PC-9 (cell line): Measurements from ENCODE around the gene CDH1. TPM values are rescaled to one million over a fixed set of nuclear protein-coding genes. Genes with fewer than 3 reads are reported as not detected.
"Not testable (repeated sequence)": the region's sequence is repeated elsewhere in the genome, so short reads cannot be mapped to it uniquely, and the experiment has no call there.

ENCODE experiments used
- BruUV-seq: library from RNA; stranded (reverse); fragments of 400-500 nt; replicated peaks from 2 replicates; lab custom pipeline; 2021; lab: Mats Ljungman, UMichigan
- CTCF ChIA-PET: fragments of 300-600 bp; sonication (Branson Sonifier 250); formaldehyde crosslinking; loops from one replicate; lab custom pipeline; 2022; ENCODE audit warnings: antibody characterized with exemption; lab: Charles Lee
- POLR2A ChIA-PET: fragments of 300-600 bp; sonication (Branson Sonifier 250); formaldehyde crosslinking; loops from one replicate; lab custom pipeline; 2022; ENCODE audit warnings: antibody characterized with exemption; ENCODE audit not compliant: unreplicated experiment; lab: Charles Lee
- DNase-seq, 2 experiments: peaks; one replicate each; pipeline versions ENCODE4 v3.0.0 to v3.0.0-alpha.2; 2015 to 2022; ENCODE audit warnings: mixed read lengths in 1 of 2
- H2AFZ ChIP-seq: fragments of 200-600 bp; sonication (generic); 2 replicates; pipeline ENCODE4 v1.8.1; 2017; ENCODE audit warnings: antibody characterized with exemption
- H3F3A ChIP-seq: fragments of 200-600 bp; sonication (generic); 2 replicates; pipeline ENCODE4 v1.8.1; 2017; ENCODE audit warnings: antibody characterized with exemption, mild to moderate bottlenecking, low read depth; ENCODE audit not compliant: insufficient read depth
- H3K27ac ChIP-seq: fragments of 200-600 bp; sonication (generic); 2 replicates; pipeline ENCODE4 v1.6.1; 2016; ENCODE audit warnings: mixed run types
- H3K27me3 ChIP-seq: fragments of 200-600 bp; sonication (generic); 2 replicates; pipeline ENCODE4 v1.6.1; 2016; ENCODE audit warnings: low read depth, mixed run types; ENCODE audit not compliant: insufficient read depth
- H3K36me3 ChIP-seq: fragments of 200-600 bp; sonication (generic); 2 replicates; pipeline ENCODE4 v1.6.1; 2016; ENCODE audit warnings: low read depth, mixed run types
- H3K4me1 ChIP-seq: fragments of 200-600 bp; sonication (generic); replicated peaks from 2 replicates; pipeline ENCODE4 v1.6.1; 2016; ENCODE audit warnings: mixed run types; ENCODE audit not compliant: insufficient read depth
- H3K4me2 ChIP-seq: fragments of 200-600 bp; sonication (generic); 2 replicates; pipeline ENCODE4 v1.6.1; 2017; ENCODE audit warnings: mixed run types
- H3K4me3 ChIP-seq: fragments of 200-600 bp; sonication (generic); 2 replicates; pipeline ENCODE4 v1.6.1; 2016; ENCODE audit warnings: mixed run types
- H3K79me2 ChIP-seq: fragments of 200-600 bp; sonication (generic); 2 replicates; pipeline ENCODE4 v1.6.1; 2017; ENCODE audit warnings: low read depth, mixed run types
- H3K9me2 ChIP-seq: fragments of 200-600 bp; sonication (generic); 2 replicates; pipeline ENCODE4 v1.8.1; 2017; ENCODE audit warnings: mild to moderate bottlenecking; ENCODE audit not compliant: insufficient read depth
- H3K9me3 ChIP-seq: fragments of 200-600 bp; sonication (generic); 2 replicates; pipeline ENCODE4 v1.8.1; 2016; ENCODE audit warnings: low read depth; ENCODE audit not compliant: insufficient read depth
- H4K20me1 ChIP-seq: fragments of 200-600 bp; sonication (generic); 2 replicates; pipeline ENCODE4 v1.8.1; 2017; ENCODE audit not compliant: insufficient read depth
- CTCF ChIP-seq: fragments of 200-600 bp; sonication (generic); conservative IDR thresholded peaks from 2 replicates; pipeline ENCODE4 v1.6.1; 2017; ENCODE audit warnings: mixed run types, antibody characterized with exemption, mild to moderate bottlenecking, moderate library complexity
- EZH2 ChIP-seq: fragments of 200-600 bp; sonication (generic); IDR thresholded peaks from 2 replicates; pipeline ENCODE4 v1.8.0; 2017; ENCODE audit warnings: antibody characterized with exemption, low read depth
- intact Hi-C: fragments of 100-400 bp; cut with micrococcal nuclease; formaldehyde crosslinking; loops from one replicate; pipeline ENCODE4 v1.10.0; 2022; ENCODE audit not compliant: unreplicated experiment
- total RNA-seq: library from RNA; stranded (reverse); gene quantifications from 2 replicates; pipeline ENCODE4 v1.2.3, GENCODE V29; 2021

Gene CDH1
- total RNA-seq, 1 experiment from 2014 or later, result 120 TPM

- Histone ChIP-seq H3F3A (peaks cover 49% of the 10 kb centered on the region), H3K4me2 (no peak overlapping the region), H3K27me3 (no peaks in the 10 kb centered on the region), H2AFZ (no peak overlapping the region), H3K9me3 (no peaks in the 10 kb centered on the region), H3K4me1 (peaks cover 22% of the 10 kb centered on the region), H3K36me3 (0 out of 2 replicates have a peak, but pooled peaks cover 8% of the 10 kb centered on the region), H3K4me3 (no peak overlapping the region), H3K27ac (no peak overlapping the region), H4K20me1 (peaks cover 18% of the 10 kb centered on the region), H3K9me2 (no peaks in the 10 kb centered on the region), H3K79me2 (peaks cover 40% of the 10 kb centered on the region)
- POLR2A ChIA-PET, result no interaction called here
- intact Hi-C loops, result no loop called here
- no peak for DNase-seq
- CTCF ChIA-PET, result no interaction called here
- no TSS peak for BruUV-seq
- no peak for TF ChIP-seq EZH2
- no peak for TF ChIP-seq CTCF
Observed at GRCh38 chr16:68785715-68786114, 48.6 kb downstream of the CDH1 start.

- ChIA-PET CTCF (interaction anchor here (0.6 kb wide), 2 partner anchors 47 to 343 kb away, joined by 4 to 7 read pairs; no protein-coding TSS in a partner anchor), POLR2A (no interaction called here)
- Histone ChIP-seq H3K27me3 (no peaks in the 10 kb centered on the region), H3K4me3 (no peak overlapping the region), H3K4me1 (peaks cover 33% of the 10 kb centered on the region), H3K36me3 (0 out of 2 replicates have a peak, but pooled peaks cover 8% of the 10 kb centered on the region), H4K20me1 (peaks cover 21% of the 10 kb centered on the region), H2AFZ (no peak overlapping the region), H3K27ac (no peak overlapping the region), H3K9me3 (no peaks in the 10 kb centered on the region), H3K79me2 (peaks cover 40% of the 10 kb centered on the region), H3K9me2 (no peaks in the 10 kb centered on the region), H3K4me2 (no peak overlapping the region), H3F3A (peaks cover 58% of the 10 kb centered on the region)
- DNase-seq, result no peak
- no TSS peak for BruUV-seq
- intact Hi-C loops, result no loop called here
- TF ChIP-seq CTCF, result no peak
- no peak for TF ChIP-seq EZH2
Observed at GRCh38 chr16:68786685-68787418, 49.8 kb downstream of the CDH1 start.

- BruUV-seq, H3K4me3 ChIP-seq, H3K27ac ChIP-seq, H3K9me2 ChIP-seq, H3K36me3 ChIP-seq, DNase-seq, intact Hi-C loops, H3K9me3 ChIP-seq, H2AFZ ChIP-seq, H3K27me3 ChIP-seq, H3K4me2 ChIP-seq, POLR2A ChIA-PET: not testable (repeated sequence)
- H3K79me2 ChIP-seq, result peaks cover 41% of the 10 kb centered on the region
- peaks cover 16% of the 10 kb centered on the region for H4K20me1 ChIP-seq
- peaks cover 39% of the 10 kb centered on the region for H3K4me1 ChIP-seq
- peaks cover 62% of the 10 kb centered on the region for H3F3A ChIP-seq
- CTCF ChIA-PET, result interaction anchor here (0.6 kb wide), 1 partner anchor 344 kb away, joined by 4 read pairs; no protein-coding TSS in a partner anchor
Observed at GRCh38 chr16:68787419-68787807, 50.3 kb downstream of the CDH1 start.
